HFFc6 (cell line): ENCODE results near the gene HS6ST3. TPM values are rescaled to one million over a fixed set of nuclear protein-coding genes. Genes with fewer than 3 reads are reported as not detected.

ENCODE experiments used
- DNase-seq: peaks from one replicate; pipeline ENCODE4 v3.0.0-alpha.2; 2018
- H3K27ac Mint-ChIP-seq: 2 replicates; pipeline ENCODE4 v1.8.0; 2020; ENCODE audit warnings: mild to moderate bottlenecking, mixed read lengths
- H3K27me3 Mint-ChIP-seq: 2 replicates; pipeline ENCODE4 v1.8.0; 2021; ENCODE audit warnings: mild to moderate bottlenecking, moderate library complexity, mixed read lengths; ENCODE audit not compliant: insufficient read depth
- H3K36me3 Mint-ChIP-seq: 2 replicates; pipeline ENCODE4 v1.8.0; 2021; ENCODE audit warnings: low read depth, mixed read lengths
- H3K4me1 Mint-ChIP-seq: 2 replicates; pipeline ENCODE4 v1.8.0; 2020; ENCODE audit warnings: low read depth, mixed read lengths
- H3K4me3 Mint-ChIP-seq: 2 replicates; pipeline ENCODE4 v1.8.0; 2020; ENCODE audit warnings: mild to moderate bottlenecking, moderate library complexity, mixed read lengths
- H3K9me3 Mint-ChIP-seq: 2 replicates; pipeline ENCODE4 v1.8.0; 2020; ENCODE audit warnings: mild to moderate bottlenecking, mixed read lengths
- total RNA-seq, 6 experiments: library from RNA; stranded (reverse); fragmentation: NEBNext Ultra II Directional; extraction: Animal tissue kit (Norgen Biotek cat#: 25700); gene quantifications; 2 replicates in 1 of 6; 3 replicates in 5 of 6; pipeline ENCODE4 v1.2.3, GENCODE V29; 2021
- TF ChIP-seq, protein P1 (sequence below): fragments of 200-600 bp; sonication (generic); IDR thresholded peaks from 2 replicates; pipeline ENCODE4 v1.5.0; 2021; ENCODE audit warnings: antibody characterized with exemption, mild to moderate bottlenecking

Gene HS6ST3
- total RNA-seq, 6 experiments from 2014 or later: not detected

- Mint-ChIP-seq H3K4me1 (no peaks in the 10 kb centered on the region), H3K27me3 (peaks cover 2% of the 10 kb centered on the region; the same call in 1 of the 2 replicates), H3K27ac (no peak overlapping the region), H3K36me3 (no peaks in the 10 kb centered on the region; the same call in 1 of the 2 replicates), H3K4me3 (no peak overlapping the region), H3K9me3 (peaks cover 43% of the 10 kb centered on the region)
- TF ChIP-seq, protein P1, sequence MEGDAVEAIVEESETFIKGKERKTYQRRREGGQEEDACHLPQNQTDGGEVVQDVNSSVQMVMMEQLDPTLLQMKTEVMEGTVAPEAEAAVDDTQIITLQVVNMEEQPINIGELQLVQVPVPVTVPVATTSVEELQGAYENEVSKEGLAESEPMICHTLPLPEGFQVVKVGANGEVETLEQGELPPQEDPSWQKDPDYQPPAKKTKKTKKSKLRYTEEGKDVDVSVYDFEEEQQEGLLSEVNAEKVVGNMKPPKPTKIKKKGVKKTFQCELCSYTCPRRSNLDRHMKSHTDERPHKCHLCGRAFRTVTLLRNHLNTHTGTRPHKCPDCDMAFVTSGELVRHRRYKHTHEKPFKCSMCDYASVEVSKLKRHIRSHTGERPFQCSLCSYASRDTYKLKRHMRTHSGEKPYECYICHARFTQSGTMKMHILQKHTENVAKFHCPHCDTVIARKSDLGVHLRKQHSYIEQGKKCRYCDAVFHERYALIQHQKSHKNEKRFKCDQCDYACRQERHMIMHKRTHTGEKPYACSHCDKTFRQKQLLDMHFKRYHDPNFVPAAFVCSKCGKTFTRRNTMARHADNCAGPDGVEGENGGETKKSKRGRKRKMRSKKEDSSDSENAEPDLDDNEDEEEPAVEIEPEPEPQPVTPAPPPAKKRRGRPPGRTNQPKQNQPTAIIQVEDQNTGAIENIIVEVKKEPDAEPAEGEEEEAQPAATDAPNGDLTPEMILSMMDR: no peak
- no peak for DNase-seq
Observed at GRCh38 chr13:96391606-96392005, 301.7 kb downstream of the HS6ST3 start.

- TF ChIP-seq, protein P1: no peak
- H3K36me3 Mint-ChIP-seq: no peaks in the 10 kb centered on the region
- H3K4me1 Mint-ChIP-seq: no peaks in the 10 kb centered on the region
- no peak overlapping the region for H3K27ac Mint-ChIP-seq
- H3K4me3 Mint-ChIP-seq: no peak overlapping the region
- peaks cover 2% of the 10 kb centered on the region; the same call in 1 of the 2 replicates for H3K27me3 Mint-ChIP-seq
- peaks cover 47% of the 10 kb centered on the region for H3K9me3 Mint-ChIP-seq
- DNase-seq: no peak
Observed at GRCh38 chr13:96397807-96398206, 307.9 kb downstream of the HS6ST3 start.

- TF ChIP-seq, protein P1: no peak
- H3K9me3 Mint-ChIP-seq: peaks cover 40% of the 10 kb centered on the region
- no peak overlapping the region for H3K4me3 Mint-ChIP-seq
- no peaks in the 10 kb centered on the region for H3K36me3 Mint-ChIP-seq
- DNase-seq: no peak
- H3K27ac Mint-ChIP-seq: no peak overlapping the region
- no peaks in the 10 kb centered on the region for H3K4me1 Mint-ChIP-seq
- peaks cover 2% of the 10 kb centered on the region; the same call in 1 of the 2 replicates for H3K27me3 Mint-ChIP-seq
Observed at GRCh38 chr13:96398486-96398885, 308.6 kb downstream of the HS6ST3 start.

- TF ChIP-seq, protein P1: no peak
- H3K4me3 Mint-ChIP-seq: no peak overlapping the region
- H3K36me3 Mint-ChIP-seq: no peaks in the 10 kb centered on the region
- H3K27me3 Mint-ChIP-seq: no peaks in the 10 kb centered on the region
- no peak for DNase-seq
- H3K27ac Mint-ChIP-seq: no peak overlapping the region
- H3K9me3 Mint-ChIP-seq: peaks cover 35% of the 10 kb centered on the region
- H3K4me1 Mint-ChIP-seq: no peaks in the 10 kb centered on the region
Observed at GRCh38 chr13:96403241-96403640, 313.3 kb downstream of the HS6ST3 start.

DNA sequence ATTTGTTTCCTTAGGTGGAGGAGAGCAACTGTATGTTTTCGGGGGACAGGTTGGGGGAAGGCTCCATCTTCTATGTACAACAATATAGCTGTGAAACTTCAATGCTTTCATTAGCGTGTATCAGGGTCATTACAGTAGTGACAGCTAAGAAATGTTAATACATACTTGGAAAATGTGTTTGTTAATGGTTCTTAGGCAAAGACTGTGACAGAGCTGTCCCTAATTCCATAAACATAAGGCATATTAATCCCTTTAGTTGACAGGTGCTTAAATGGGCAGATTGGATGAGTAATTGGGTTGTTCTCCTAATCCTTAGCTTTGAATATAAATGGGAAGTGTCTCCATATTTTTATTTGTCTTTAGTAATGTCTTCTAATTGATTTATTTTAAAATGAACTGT is 313.7 kb downstream of the HS6ST3 start:
- TF ChIP-seq, protein P1: no peak
- no peak for DNase-seq
- Mint-ChIP-seq H3K27ac (no peak overlapping the region), H3K4me1 (no peaks in the 10 kb centered on the region), H3K36me3 (no peaks in the 10 kb centered on the region), H3K9me3 (peaks cover 39% of the 10 kb centered on the region), H3K4me3 (no peak overlapping the region), H3K27me3 (no peaks in the 10 kb centered on the region)

- Mint-ChIP-seq H3K27me3 (no peaks in the 10 kb centered on the region), H3K36me3 (no peaks in the 10 kb centered on the region), H3K4me1 (no peaks in the 10 kb centered on the region), H3K4me3 (no peak overlapping the region), H3K27ac (no peak overlapping the region), H3K9me3 (peaks cover 32% of the 10 kb centered on the region)
- TF ChIP-seq, protein P1: no peak
- DNase-seq: no peak
Observed at GRCh38 chr13:96415831-96416385, 326.0 kb downstream of the HS6ST3 start.
